HepG2 (cell line): ENCODE results near the gene LENEP. TPM values are rescaled to one million over a fixed set of nuclear protein-coding genes. Genes with fewer than 3 reads are reported as not detected.
A peak's percentile ranks its signal among the peaks of the same experiment; 100 is the strongest.

ENCODE experiments used
- AKNA ChIP-seq: sonication (generic); formaldehyde crosslinking; IDR thresholded peaks from 2 replicates; pipeline ENCODE4 v1.4.0; 2020; ENCODE audit warnings: missing genetic modification reagents, borderline replicate concordance
- ARNT2 ChIP-seq: sonication (generic); formaldehyde crosslinking; IDR thresholded peaks from 2 replicates; pipeline ENCODE4 v1.8.0; 2022; ENCODE audit warnings: mild to moderate bottlenecking, low read depth, missing genetic modification reagents, moderate library complexity
- ATRX ChIP-seq: sonication (generic); formaldehyde crosslinking; IDR thresholded peaks from 2 replicates; pipeline ENCODE4 v1.4.0; 2020; ENCODE audit warnings: missing genetic modification reagents, borderline replicate concordance
- BRCA1 ChIP-seq: sonication (generic); formaldehyde crosslinking; IDR thresholded peaks from 2 replicates; pipeline ENCODE4 v1.4.0; 2020; ENCODE audit warnings: missing genetic modification reagents
- GATAD1 ChIP-seq: IDR thresholded peaks from 2 replicates; pipeline ENCODE4 v1.6.1; 2016; ENCODE audit warnings: missing genetic modification reagents, missing compliant biosample characterization
- IKZF5 ChIP-seq: IDR thresholded peaks from 2 replicates; pipeline ENCODE4 v1.6.1; 2018; ENCODE audit warnings: missing genetic modification reagents, mild to moderate bottlenecking, missing compliant biosample characterization
- MATR3 ChIP-seq: sonication (generic); formaldehyde crosslinking; IDR thresholded peaks from 2 replicates; pipeline ENCODE4 v1.4.0; 2020; ENCODE audit warnings: missing genetic modification reagents
- MLLT10 ChIP-seq: sonication (generic); formaldehyde crosslinking; IDR thresholded peaks from 2 replicates; pipeline ENCODE4 v1.4.0; 2020; ENCODE audit warnings: missing genetic modification reagents
- MZF1 ChIP-seq: sonication (generic); formaldehyde crosslinking; IDR thresholded peaks from 2 replicates; pipeline ENCODE4 v1.8.1; 2023; ENCODE audit warnings: mild to moderate bottlenecking, missing genetic modification reagents, borderline replicate concordance
- POLR2AphosphoS5 ChIP-seq: IDR thresholded peaks from 2 replicates; pipeline ENCODE4 v1.6.1; 2012; ENCODE audit warnings: low read depth, low read length
- RBAK ChIP-seq: sonication (generic); formaldehyde crosslinking; IDR thresholded peaks from 2 replicates; pipeline ENCODE4 v1.5.1; 2020; ENCODE audit warnings: mild to moderate bottlenecking, missing genetic modification reagents
- RFXAP ChIP-seq: sonication (generic); formaldehyde crosslinking; IDR thresholded peaks from 2 replicates; pipeline ENCODE4 v1.4.0; 2020; ENCODE audit warnings: missing genetic modification reagents, borderline replicate concordance
- SNAI1 ChIP-seq: sonication (generic); formaldehyde crosslinking; IDR thresholded peaks from 2 replicates; pipeline ENCODE4 v1.5.0; 2020; ENCODE audit warnings: mild to moderate bottlenecking, missing genetic modification reagents, borderline replicate concordance
- SOX6 ChIP-seq, 2 experiments: fragments of 450-650 bp in 1 of 2; sonication (generic) in 1 of 2; formaldehyde crosslinking in 1 of 2; IDR thresholded peaks; 2 replicates each; pipeline versions ENCODE4 v1.4.0 to v1.6.1; 2017 to 2020; ENCODE audit warnings: antibody characterized with exemption in 1 of 2, mild to moderate bottlenecking in 1 of 2, missing genetic modification reagents in 1 of 2
- SP2 ChIP-seq: sonication (generic); formaldehyde crosslinking; IDR thresholded peaks from 2 replicates; pipeline ENCODE4 v1.5.1; 2020; ENCODE audit warnings: mild to moderate bottlenecking, missing genetic modification reagents
- TAF1 ChIP-seq: sonication (generic); formaldehyde crosslinking; IDR thresholded peaks from 2 replicates; pipeline ENCODE4 v1.4.0; 2020; ENCODE audit warnings: missing genetic modification reagents
- TCF12 ChIP-seq, 2 experiments: fragments of 450-650 bp in 1 of 2; sonication (generic) in 1 of 2; formaldehyde crosslinking in 1 of 2; IDR thresholded peaks; 2 replicates each; pipeline versions ENCODE4 v1.6.1 to v1.8.0; 2017 to 2022; ENCODE audit warnings: antibody characterized with exemption in 1 of 2, mild to moderate bottlenecking in 1 of 2, missing genetic modification reagents in 1 of 2, moderate library complexity in 1 of 2
- TFE3 ChIP-seq: IDR thresholded peaks from 2 replicates; pipeline ENCODE4 v1.6.1; 2016
- WIZ ChIP-seq: sonication (generic); formaldehyde crosslinking; IDR thresholded peaks from 2 replicates; pipeline ENCODE4 v1.5.1; 2020; ENCODE audit warnings: mild to moderate bottlenecking, missing genetic modification reagents
- ZBTB21 ChIP-seq: sonication (generic); formaldehyde crosslinking; IDR thresholded peaks from 2 replicates; pipeline ENCODE4 v1.4.0; 2020; ENCODE audit warnings: missing genetic modification reagents
- ZNF124 ChIP-seq: sonication (generic); formaldehyde crosslinking; IDR thresholded peaks from 2 replicates; pipeline ENCODE4 v1.4.0; 2020; ENCODE audit warnings: missing genetic modification reagents
- ZNF337 ChIP-seq: sonication (generic); formaldehyde crosslinking; IDR thresholded peaks from 2 replicates; pipeline ENCODE4 v1.5.1; 2020; ENCODE audit warnings: missing genetic modification reagents, low read depth, mild to moderate bottlenecking, borderline replicate concordance
- ZNF7 ChIP-seq: IDR thresholded peaks from 2 replicates; pipeline ENCODE4 v1.6.1; 2016; ENCODE audit warnings: missing biosample characterization, missing genetic modification reagents
- ZNF788 ChIP-seq: sonication (generic); formaldehyde crosslinking; IDR thresholded peaks from 2 replicates; pipeline ENCODE4 v1.5.0; 2020; ENCODE audit warnings: mild to moderate bottlenecking, missing genetic modification reagents, borderline replicate concordance
- polyA plus RNA-seq, 8 experiments: library from polyadenylated mRNA; depleted of rRNA in 3 of 8; stranded (reverse) in 7 of 8; unstranded in 1 of 8; fragments of >200 nt; fragmentation: Illumina TruSeq in 4 of 8; extraction: Trizol in 4 of 8; gene quantifications; 2 replicates each; pipeline versions ENCODE4 v1.2.1 to v1.2.3, GENCODE V29; 2011 to 2016; ENCODE audit warnings: low read depth in 4 of 8, missing spikeins in 1 of 8, mixed read lengths in 1 of 8; ENCODE audit not compliant: insufficient read depth in 1 of 8
- total RNA-seq, 5 experiments: library from RNA; depleted of rRNA; stranded (reverse); fragments of >200 nt; fragmentation: Illumina TruSeq; extraction: Trizol; gene quantifications; 2 replicates each; pipeline ENCODE4 v1.2.3, GENCODE V29; 2016; ENCODE audit warnings: low read depth in 1 of 5

Gene LENEP
- total and polyA plus RNA-seq, 2 of the 13 experiments (the other 11 are each of a cell fraction or from before 2014, with no cell fraction given): 0.29 TPM; not detected in 1

- no peak for TF ChIP-seq AKNA (CRISPR knock-in tag)
- TF ChIP-seq GATAD1 (CRISPR knock-in tag): no peak
- peak; percentile 8 for TF ChIP-seq ARNT2
- TF ChIP-seq MLLT10 (CRISPR knock-in tag): no peak
- TF ChIP-seq ZNF7 (CRISPR knock-in tag): no peak
- TF ChIP-seq POLR2AphosphoS5: peak; percentile 88
- no peak for TF ChIP-seq IKZF5 (CRISPR knock-in tag)
- no peak for TF ChIP-seq SP2 (CRISPR knock-in tag)
- TF ChIP-seq SOX6 (IDR thresholded peaks at IDR 0.05): no peak
- TF ChIP-seq SOX6 (CRISPR knock-in tag; IDR thresholded peaks at IDR 0.05): 0 out of 2 replicates have a peak, but pooled peaks have one; percentile 13
- no peak for TF ChIP-seq ZNF124 (CRISPR knock-in tag)
- no peak; the same call in 1 of the 2 replicates for TF ChIP-seq ZNF337 (CRISPR knock-in tag)
- no peak for TF ChIP-seq WIZ (CRISPR knock-in tag)
- no peak for TF ChIP-seq ZNF788 (CRISPR knock-in tag)
- TF ChIP-seq MZF1: no peak
- no peak for TF ChIP-seq RBAK (CRISPR knock-in tag)
- no peak for TF ChIP-seq TCF12 (IDR thresholded peaks at IDR 0.05)
- 0 out of 2 replicates have a peak, but pooled peaks have one; percentile 42 for TF ChIP-seq TCF12 (CRISPR knock-in tag; IDR thresholded peaks at IDR 0.05)
- 0 out of 2 replicates have a peak, but pooled peaks have one; percentile 13 for TF ChIP-seq TFE3 (CRISPR knock-in tag)
- TF ChIP-seq MATR3 (CRISPR knock-in tag): no peak
- peak; percentile 65; the same call in 1 of the 2 replicates for TF ChIP-seq TAF1 (CRISPR knock-in tag)
- no peak for TF ChIP-seq BRCA1 (CRISPR knock-in tag)
- TF ChIP-seq ATRX (CRISPR knock-in tag): no peak
- TF ChIP-seq SNAI1: no peak
- 0 out of 2 replicates have a peak, but pooled peaks have one; percentile 13 for TF ChIP-seq RFXAP (CRISPR knock-in tag)
- TF ChIP-seq ZBTB21 (CRISPR knock-in tag): no peak
These were observed 18.5 kb upstream of the LENEP start (continued) for GRCh38 chr1:154974808-154975408.
